Raji (cell line): ENCODE data around the gene TMSB10.
A peak's percentile ranks its signal among the peaks of the same experiment; 100 is the strongest.

ENCODE experiments used
- POLR2A ChIP-seq: IDR thresholded peaks from 2 replicates; pipeline ENCODE4 v1.6.1; 2011; ENCODE audit warnings: low read depth, low read length, control low read depth; ENCODE audit not compliant: insufficient read depth

TMSB10 gene

GRCh38 chr2:84879584-84880394, 25.7 kb upstream of the TMSB10 start:
- no peak for TF ChIP-seq POLR2A

- no peak for TF ChIP-seq POLR2A
These were observed 25.1 kb upstream of the TMSB10 start for GRCh38 chr2:84880395-84880644.

GRCh38 chr2:84880645-84881521, 24.6 kb upstream of the TMSB10 start, which contains the start of gene TRABD2A:
Gene TRABD2A, minus strand, starts transcription at chr2:84881084. Its CDS starts 45 bp downstream, at chr2:84881039.
- TF ChIP-seq POLR2A = no peak

- no peak for TF ChIP-seq POLR2A
These were observed 23.7 kb upstream of the TMSB10 start for GRCh38 chr2:84881581-84882413.

- no peak for TF ChIP-seq POLR2A
These were observed 23.1 kb upstream of the TMSB10 start for GRCh38 chr2:84882414-84882738.

GRCh38 chr2:84882775-84883550, 22.5 kb upstream of the TMSB10 start:
- TF ChIP-seq POLR2A = no peak

GRCh38 chr2:84884449-84884848, 21.0 kb upstream of the TMSB10 start:
- TF ChIP-seq POLR2A = no peak

GRCh38 chr2:84885111-84885510, 20.3 kb upstream of the TMSB10 start:
- TF ChIP-seq POLR2A = no peak

GRCh38 chr2:84886791-84887190, 18.7 kb upstream of the TMSB10 start:
- no peak for TF ChIP-seq POLR2A

GRCh38 chr2:84888401-84889276, 16.8 kb upstream of the TMSB10 start:
- TF ChIP-seq POLR2A = peak; percentile 63

- TF ChIP-seq POLR2A = no peak
These were observed 16.1 kb upstream of the TMSB10 start for GRCh38 chr2:84889332-84889731.

GRCh38 chr2:84891355-84892010, 14.0 kb upstream of the TMSB10 start:
- TF ChIP-seq POLR2A = no peak

- TF ChIP-seq POLR2A = no peak
These were observed 11.3 kb upstream of the TMSB10 start for GRCh38 chr2:84894131-84894586.
